Colonic mucosa (tissue), 4 donors: Measurements from ENCODE around the gene NBEAL1. TPM values are rescaled to one million over a fixed set of nuclear protein-coding genes. Genes with fewer than 3 reads are reported as not detected.

ENCODE experiments used
- DNase-seq: peaks from one replicate; pipeline ENCODE4 v3.0.0-alpha.2; 2020
- H3K27ac ChIP-seq: fragments of 200-600 bp; one replicate; pipeline ENCODE4 v1.8.0; 2021
- H3K27me3 ChIP-seq: fragments of 200-600 bp; one replicate; pipeline ENCODE4 v1.8.0; 2021
- H3K36me3 ChIP-seq: fragments of 200-600 bp; one replicate; pipeline ENCODE4 v1.8.0; 2021
- H3K4me1 ChIP-seq: fragments of 200-600 bp; one replicate; pipeline ENCODE4 v1.8.0; 2021; ENCODE audit warnings: mild to moderate bottlenecking
- H3K4me3 ChIP-seq: fragments of 200-600 bp; one replicate; pipeline ENCODE4 v1.8.0; 2021
- H3K9ac ChIP-seq, 2 donors: one replicate each; pipeline ENCODE4 v1.7.0; 2013; ENCODE audit warnings: control low read depth in 2 of 2, low read depth in 2 of 2, low read length in 2 of 2
- H3K9me3 ChIP-seq: fragments of 200-600 bp; one replicate; pipeline ENCODE4 v1.8.0; 2021
- intact Hi-C: fragments of 100-400 bp; cut with DNase I; formaldehyde crosslinking; loops from one replicate; pipeline ENCODE4 v1.14.1; 2022
- total RNA-seq, 2 donors: library from RNA; stranded (reverse); fragmentation: NEBNext Ultra II Directional in 1 of 2; extraction: Animal tissue kit (Norgen Biotek cat#: 25700) in 1 of 2; gene quantifications; one replicate each; pipeline ENCODE4 v1.2.1, GENCODE V29; 2021
- TF ChIP-seq, protein P1 (sequence below): fragments of 200-600 bp; IDR thresholded peaks from one replicate; pipeline ENCODE4 v1.8.0; 2022; ENCODE audit warnings: antibody characterized with exemption, mild to moderate bottlenecking
- donor health status: healthy.
- donor health status: DM: no; HTN: no; CAD: no.
- donor health status: DM: no; HTN: no; CAD: no.

Gene NBEAL1
- total RNA-seq, 2 donors from 2014 or later: 61.8 to 72.7 TPM

DNA sequence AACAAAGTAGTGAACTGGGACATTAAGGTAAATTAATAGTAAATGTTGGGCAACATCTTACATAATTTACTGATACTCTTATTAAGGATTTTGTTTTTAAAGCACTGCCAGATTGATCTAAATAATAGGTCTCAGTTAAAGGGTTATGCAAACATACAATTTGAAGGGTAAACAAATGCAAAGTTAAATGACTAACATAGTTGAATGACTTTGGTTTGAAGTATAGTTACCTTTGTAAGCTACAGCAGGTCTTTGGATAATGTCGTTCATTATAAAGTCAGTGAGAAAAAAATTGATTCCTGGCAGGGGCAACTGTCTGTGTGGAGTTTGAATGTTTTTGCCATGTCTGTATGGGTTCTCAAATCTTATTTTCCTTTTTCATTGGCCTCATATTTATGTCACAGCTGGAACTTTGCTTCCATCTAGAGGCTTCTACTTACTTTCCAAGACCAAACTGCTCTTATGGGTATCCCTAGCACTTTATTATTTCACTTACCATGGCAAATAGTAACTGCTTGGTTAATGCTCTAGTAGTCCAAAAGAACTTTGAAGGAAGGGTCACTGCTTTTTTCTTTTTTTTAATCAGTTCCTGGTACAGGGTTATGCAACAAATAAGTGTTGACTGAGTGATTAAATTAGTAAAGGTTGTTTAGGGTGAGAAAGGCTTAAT, 107.8 kb downstream of the NBEAL1 start:
- DNase-seq: no peak

DNA sequence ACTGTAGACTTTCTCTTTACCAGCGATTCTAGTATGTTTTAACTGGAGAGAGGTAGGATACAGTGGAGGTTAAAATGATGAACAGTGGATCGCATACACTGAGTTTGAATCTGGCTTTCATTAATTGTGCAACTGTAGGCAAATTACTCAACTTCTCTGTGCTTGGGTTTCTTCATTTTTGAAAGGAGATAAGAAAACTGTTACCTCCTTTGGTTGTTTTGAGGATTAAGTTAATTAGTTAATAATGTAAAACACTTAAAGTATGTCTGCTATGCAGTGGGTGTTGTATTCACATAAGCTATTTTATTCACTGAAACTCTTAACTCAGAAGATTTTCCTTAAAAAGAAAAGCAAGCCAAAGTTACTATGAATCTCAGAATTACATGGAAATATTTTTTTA, 112.3 kb downstream of the NBEAL1 start:
- DNase-seq: no peak
- Histone ChIP-seq H3K9me3 (no peaks in the 10 kb centered on the region), H3K4me3 (no peak overlapping the region), H3K9ac (no peak overlapping the region), H3K36me3 (no peaks in the 10 kb centered on the region), H3K27ac (no peak overlapping the region), H3K4me1 (no peaks in the 10 kb centered on the region), H3K27me3 (no peaks in the 10 kb centered on the region)
- TF ChIP-seq, protein P1, sequence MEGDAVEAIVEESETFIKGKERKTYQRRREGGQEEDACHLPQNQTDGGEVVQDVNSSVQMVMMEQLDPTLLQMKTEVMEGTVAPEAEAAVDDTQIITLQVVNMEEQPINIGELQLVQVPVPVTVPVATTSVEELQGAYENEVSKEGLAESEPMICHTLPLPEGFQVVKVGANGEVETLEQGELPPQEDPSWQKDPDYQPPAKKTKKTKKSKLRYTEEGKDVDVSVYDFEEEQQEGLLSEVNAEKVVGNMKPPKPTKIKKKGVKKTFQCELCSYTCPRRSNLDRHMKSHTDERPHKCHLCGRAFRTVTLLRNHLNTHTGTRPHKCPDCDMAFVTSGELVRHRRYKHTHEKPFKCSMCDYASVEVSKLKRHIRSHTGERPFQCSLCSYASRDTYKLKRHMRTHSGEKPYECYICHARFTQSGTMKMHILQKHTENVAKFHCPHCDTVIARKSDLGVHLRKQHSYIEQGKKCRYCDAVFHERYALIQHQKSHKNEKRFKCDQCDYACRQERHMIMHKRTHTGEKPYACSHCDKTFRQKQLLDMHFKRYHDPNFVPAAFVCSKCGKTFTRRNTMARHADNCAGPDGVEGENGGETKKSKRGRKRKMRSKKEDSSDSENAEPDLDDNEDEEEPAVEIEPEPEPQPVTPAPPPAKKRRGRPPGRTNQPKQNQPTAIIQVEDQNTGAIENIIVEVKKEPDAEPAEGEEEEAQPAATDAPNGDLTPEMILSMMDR: no peak
- intact Hi-C loops: no loop called here

More for the DNA sequence above, 107.8 kb downstream of the NBEAL1 start:
- H3K9me3 ChIP-seq: no peaks in the 10 kb centered on the region
- H3K27me3 ChIP-seq: no peaks in the 10 kb centered on the region
- no peaks in the 10 kb centered on the region for H3K36me3 ChIP-seq
- H3K27ac ChIP-seq: no peak overlapping the region
- TF ChIP-seq, protein P1: peak; percentile 12
- H3K9ac ChIP-seq: no peak overlapping the region
- intact Hi-C loops: no loop called here
- H3K4me3 ChIP-seq: no peak overlapping the region
- H3K4me1 ChIP-seq: no peaks in the 10 kb centered on the region

DNA sequence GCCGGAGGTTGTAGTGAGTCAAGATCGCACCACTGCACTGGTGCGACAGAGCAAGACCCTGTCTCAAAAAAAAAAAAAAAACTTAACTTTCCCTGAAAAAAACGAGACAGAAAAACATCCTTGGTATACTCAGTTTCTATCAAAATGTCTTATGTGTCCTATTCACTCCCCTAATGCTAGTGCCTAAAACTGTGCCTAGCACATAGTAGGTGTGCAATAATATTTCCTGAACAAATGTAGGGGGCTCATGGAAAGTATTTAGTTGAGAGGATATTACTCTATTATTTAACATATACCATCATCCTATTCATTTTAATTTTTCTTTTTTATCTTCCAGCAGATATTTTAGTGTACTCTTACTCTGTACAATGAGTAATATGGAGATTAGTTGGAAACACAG, 120.4 kb downstream of the NBEAL1 start:
- Histone ChIP-seq H3K4me3 (no peak overlapping the region), H3K27ac (no peak overlapping the region), H3K36me3 (no peaks in the 10 kb centered on the region), H3K9me3 (no peaks in the 10 kb centered on the region), H3K4me1 (no peaks in the 10 kb centered on the region), H3K27me3 (no peaks in the 10 kb centered on the region), H3K9ac (no peak overlapping the region)
- TF ChIP-seq, protein P1: no peak
- intact Hi-C loops: no loop called here
- DNase-seq: no peak

GRCh38 chr2:203143391-203143790, 128.7 kb downstream of the NBEAL1 start:
- H3K9ac ChIP-seq: no peak overlapping the region
- no peak overlapping the region for H3K4me3 ChIP-seq
- H3K27ac ChIP-seq: no peak overlapping the region
- TF ChIP-seq, protein P1: no peak
- no peaks in the 10 kb centered on the region for H3K36me3 ChIP-seq
- no peaks in the 10 kb centered on the region for H3K27me3 ChIP-seq
- H3K4me1 ChIP-seq: no peaks in the 10 kb centered on the region
- no peak for DNase-seq
- intact Hi-C loops: no loop called here
- no peaks in the 10 kb centered on the region for H3K9me3 ChIP-seq

DNA sequence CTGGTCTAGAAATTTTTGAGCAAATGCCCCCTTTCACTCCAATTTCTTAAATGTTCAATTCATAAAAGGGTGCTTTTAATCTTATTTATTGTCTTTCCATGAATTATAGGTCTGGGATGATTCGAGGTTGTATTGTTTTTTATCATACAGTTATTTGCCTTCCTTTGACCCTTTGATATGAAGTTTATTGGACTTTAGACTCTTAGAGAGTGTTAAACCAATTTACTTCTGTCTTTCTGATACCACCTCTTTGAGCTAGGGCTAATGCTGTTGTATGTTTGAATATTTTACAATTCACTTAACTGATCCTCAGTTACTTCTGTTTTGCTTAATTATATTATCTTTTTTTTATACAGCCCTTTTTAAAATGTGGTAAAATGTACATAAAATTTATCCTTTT, 134.5 kb downstream of the NBEAL1 start:
- intact Hi-C loops: no loop called here
- H3K27ac ChIP-seq: no peak overlapping the region
- no peak overlapping the region for H3K4me3 ChIP-seq
- TF ChIP-seq, protein P1: no peak
- no peaks in the 10 kb centered on the region for H3K36me3 ChIP-seq
- no peak overlapping the region for H3K9ac ChIP-seq
- H3K9me3 ChIP-seq: no peaks in the 10 kb centered on the region
- DNase-seq: no peak
- no peaks in the 10 kb centered on the region for H3K4me1 ChIP-seq
- no peaks in the 10 kb centered on the region for H3K27me3 ChIP-seq
